GM13977 (cell line): ENCODE measurements around the gene CRTC3.
A peak's percentile ranks its signal among the peaks of the same experiment; 100 is the strongest.

ENCODE experiments used
- DNase-seq: peaks from one replicate; pipeline ENCODE4 v3.0.0; 2012; ENCODE audit warnings: low spot score
- CTCF ChIP-seq: IDR thresholded peaks from 2 replicates; pipeline ENCODE4 v1.5.1; 2012; ENCODE audit warnings: mild to moderate bottlenecking, control low read depth; ENCODE audit not compliant: insufficient read depth; ENCODE audit errors: extremely low read depth, missing control alignments
- in situ Hi-C: fragments of 300-500 bp; cut with MboI; formaldehyde crosslinking; loops from one replicate; pipeline ENCODE4 v1.12.0; 2022; ENCODE audit warnings: low sequenced_read_pairs, low pct_unique_long_range_greater_than_20kb, mixed read lengths, inconsistent platforms; ENCODE audit not compliant: unreplicated experiment

Gene CRTC3

GRCh38 chr15:90617668-90618097 is 88.0 kb downstream of the CRTC3 start:
- TF ChIP-seq CTCF = no peak
- no peak for DNase-seq
- in situ Hi-C loops = no loop called here

- peak; percentile 10 for TF ChIP-seq CTCF
- no peak for DNase-seq
- in situ Hi-C loops = no loop called here
Observed at GRCh38 chr15:90618330-90619125, 88.8 kb downstream of the CRTC3 start.

GRCh38 chr15:90619468-90619867 is 89.7 kb downstream of the CRTC3 start:
- DNase-seq = no peak
- in situ Hi-C loops = no loop called here
- TF ChIP-seq CTCF = no peak

- no peak for DNase-seq
- no peak for TF ChIP-seq CTCF
- in situ Hi-C loops = loop anchor here (10.0 kb wide), 1 partner anchor 295 kb away; no protein-coding TSS in a partner anchor
Observed at GRCh38 chr15:90619939-90620338, 90.2 kb downstream of the CRTC3 start.

GRCh38 chr15:90620379-90621067 is 90.8 kb downstream of the CRTC3 start:
- DNase-seq = peak; percentile 77
- in situ Hi-C loops = loop anchor here (10.0 kb wide), 1 partner anchor 296 kb away; no protein-coding TSS in a partner anchor
- TF ChIP-seq CTCF = no peak

GRCh38 chr15:90623854-90624253 is 94.1 kb downstream of the CRTC3 start:
- in situ Hi-C loops = loop anchor here (10.0 kb wide), 1 partner anchor 299 kb away; no protein-coding TSS in a partner anchor
- DNase-seq = no peak
- no peak for TF ChIP-seq CTCF
